ENCODE measurements around the gene GCDH. TPM values are rescaled to one million over a fixed set of nuclear protein-coding genes. Genes with fewer than 3 reads are reported as not detected.
"Not testable (repeated sequence)": the region's sequence is repeated elsewhere in the genome, so short reads cannot be mapped to it uniquely, and the experiment has no call there.

GCDH gene
- total RNA-seq, 2 donors from 2014 or later: 58.1 to 62.9 TPM

DNA sequence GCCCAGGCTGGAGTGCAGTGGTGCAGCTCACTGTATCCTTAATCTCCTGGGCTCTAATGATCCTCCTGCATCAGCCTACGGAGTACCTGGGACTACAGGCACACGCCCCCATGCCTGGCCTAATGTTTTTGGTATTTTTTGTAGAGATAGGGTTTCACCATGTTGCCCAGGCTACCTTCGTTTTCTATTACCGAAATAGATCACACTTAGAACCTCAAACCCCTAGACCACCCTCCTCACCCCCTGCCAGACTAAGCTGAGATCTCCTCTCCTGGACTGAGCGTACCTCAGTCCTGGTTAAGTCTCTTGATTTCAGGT, 4.3 kb upstream of the GCDH start:
- Mint-ChIP-seq H3K27ac (peak overlapping the region; percentile 26), H3K36me3 (ENCODE audit: low read depth) (no peaks in the 10 kb centered on the region), H3K27me3 (ENCODE audit: insufficient read depth) (peaks cover 38% of the 10 kb centered on the region), H3K4me3 (peak overlapping the region; percentile 71), H3K4me1 (peaks cover 10% of the 10 kb centered on the region), H3K9me3 (peaks cover 26% of the 10 kb centered on the region)
- peaks cover 18% of the 10 kb centered on the region for H3K9me3 ChIP-seq (ENCODE audit: control insufficient read depth, low read length)
- H3K4me1 ChIP-seq (ENCODE audit: control insufficient read depth, insufficient read depth, low read length): no peaks in the 10 kb centered on the region
- no peak overlapping the region for H3K27ac ChIP-seq (ENCODE audit: low read depth, low read length)
- no peak for DNase-seq
- no peak overlapping the region for H3K9ac ChIP-seq (ENCODE audit: extremely low read depth, low read length, poor library complexity, severe bottlenecking)
- no peak for TF ChIP-seq CTCF (conservative IDR thresholded peaks at IDR 0.05)
- WGBS, 2 experiments (ENCODE audit: insufficient coverage in 1 of 2, insufficient read length in 1 of 2): 80 to 90% methylated on average over 3 to 5 of the region's 5 CpGs
- no peak overlapping the region for H3K4me3 ChIP-seq (ENCODE audit: low read length)
- H3K36me3 ChIP-seq (ENCODE audit: control insufficient read depth, insufficient read depth, low read length): no peaks in the 10 kb centered on the region
- H3K27me3 ChIP-seq (ENCODE audit: control insufficient read depth, insufficient read depth, low read length, poor library complexity, severe bottlenecking): peaks cover 37% of the 10 kb centered on the region

DNA sequence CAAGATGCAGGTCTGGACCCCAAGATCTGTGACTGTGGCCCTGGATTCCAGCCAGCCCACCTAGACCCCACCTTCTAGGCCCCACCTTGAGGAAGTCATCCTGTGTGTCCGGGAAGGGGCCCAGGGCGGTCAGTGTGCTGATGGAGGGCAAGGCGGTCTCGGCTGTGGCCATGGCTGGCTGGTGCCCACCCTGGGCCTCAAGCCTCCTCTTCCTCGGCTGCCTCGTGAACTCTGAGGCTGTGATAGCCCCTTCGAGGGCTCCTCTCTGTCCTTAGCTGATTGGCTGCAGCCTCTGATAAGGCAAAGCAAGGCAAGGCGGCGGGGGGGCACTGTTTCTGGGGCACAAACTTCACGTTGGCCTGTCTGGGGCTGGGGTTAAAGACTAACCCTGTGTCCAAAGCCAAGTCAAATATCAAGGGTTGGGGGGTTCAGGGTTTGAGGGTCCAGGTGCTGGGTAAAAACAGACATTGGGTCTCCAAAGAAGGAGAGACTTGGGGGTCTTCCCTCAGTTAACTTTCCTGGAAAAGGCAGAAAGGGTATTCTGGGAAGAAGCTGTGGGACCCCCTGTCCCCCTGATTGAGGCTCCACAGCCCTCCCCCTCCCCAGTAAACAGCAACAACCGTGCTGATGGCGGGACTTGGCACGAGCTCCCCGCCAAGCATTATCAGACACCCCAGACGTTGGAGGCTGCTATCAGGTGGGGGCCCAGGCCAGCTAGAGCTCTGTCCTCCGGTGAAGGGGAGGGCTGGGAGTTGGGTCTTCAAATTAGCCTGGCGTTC, 3.8 kb upstream of the GCDH start, which contains the start of gene KLF1:
Gene KLF1 (minus strand): TSS at position 233 of the 779 bp plus-strand sequence. CDS start 61 bp downstream, at position 172.
- peaks cover 26% of the 10 kb centered on the region for H3K9me3 Mint-ChIP-seq
- WGBS, 2 experiments (ENCODE audit: insufficient coverage in 1 of 2, insufficient read length in 1 of 2): 68 to 81% methylated on average over 4 to 17 of the region's 17 CpGs
- H3K4me1 Mint-ChIP-seq: peaks cover 14% of the 10 kb centered on the region
- peak within 1 kb of the TSS; percentile 77 for H3K4me3 ChIP-seq (ENCODE audit: low read length)
- no peak for DNase-seq
- peaks cover 18% of the 10 kb centered on the region for H3K9me3 ChIP-seq (ENCODE audit: control insufficient read depth, low read length)
- no peaks in the 10 kb centered on the region for H3K36me3 ChIP-seq (ENCODE audit: control insufficient read depth, insufficient read depth, low read length)
- H3K27me3 Mint-ChIP-seq (ENCODE audit: insufficient read depth): peaks cover 38% of the 10 kb centered on the region
- H3K4me1 ChIP-seq (ENCODE audit: control insufficient read depth, insufficient read depth, low read length): no peaks in the 10 kb centered on the region
- peak within 1 kb of the TSS; percentile 26 for H3K27ac Mint-ChIP-seq
- peaks cover 37% of the 10 kb centered on the region for H3K27me3 ChIP-seq (ENCODE audit: control insufficient read depth, insufficient read depth, low read length, poor library complexity, severe bottlenecking)
- no peak within 1 kb of the TSS for H3K27ac ChIP-seq (ENCODE audit: low read depth, low read length)
- no peak for TF ChIP-seq CTCF (conservative IDR thresholded peaks at IDR 0.05)
- no peaks in the 10 kb centered on the region for H3K36me3 Mint-ChIP-seq (ENCODE audit: low read depth)
- peak within 1 kb of the TSS; percentile 20 for H3K9ac ChIP-seq (ENCODE audit: extremely low read depth, low read length, poor library complexity, severe bottlenecking)
- H3K4me3 Mint-ChIP-seq: peak within 1 kb of the TSS; percentile 71

- no peak for TF ChIP-seq CTCF (conservative IDR thresholded peaks at IDR 0.05)
- Mint-ChIP-seq H3K27me3 (ENCODE audit: insufficient read depth) (peaks cover 29% of the 10 kb centered on the region), H3K27ac (no peak overlapping the region), H3K9me3 (peaks cover 21% of the 10 kb centered on the region), H3K4me1 (peaks cover 14% of the 10 kb centered on the region), H3K4me3 (no peak overlapping the region), H3K36me3 (ENCODE audit: low read depth) (peaks cover under 1% of the 10 kb centered on the region)
- Histone ChIP-seq H3K9me3 (ENCODE audit: control insufficient read depth, low read length) (peaks cover 18% of the 10 kb centered on the region), H3K27ac (ENCODE audit: low read depth, low read length) (no peak overlapping the region), H3K9ac (ENCODE audit: extremely low read depth, low read length, poor library complexity, severe bottlenecking) (no peak overlapping the region), H3K27me3 (ENCODE audit: control insufficient read depth, insufficient read depth, low read length, poor library complexity, severe bottlenecking) (peaks cover 37% of the 10 kb centered on the region), H3K4me1 (ENCODE audit: control insufficient read depth, insufficient read depth, low read length) (no peaks in the 10 kb centered on the region), H3K36me3 (ENCODE audit: control insufficient read depth, insufficient read depth, low read length) (peaks cover 1% of the 10 kb centered on the region), H3K4me3 (ENCODE audit: low read length) (no peak overlapping the region)
- no peak for DNase-seq
- WGBS, 2 experiments (ENCODE audit: insufficient coverage in 1 of 2, insufficient read length in 1 of 2): 71 to 77% methylated on average over 5 of the region's 5 CpGs
Observed at GRCh38 chr19:12888006-12888603, 2.9 kb upstream of the GCDH start.

GRCh38 chr19:12890299-12890786, 617 bp upstream of the GCDH start:
- H3K9me3 ChIP-seq (ENCODE audit: control insufficient read depth, low read length); H3K9me3 Mint-ChIP-seq; H3K4me1 ChIP-seq (ENCODE audit: control insufficient read depth, insufficient read depth, low read length); DNase-seq: not testable (repeated sequence)
- peaks cover 21% of the 10 kb centered on the region for H3K36me3 ChIP-seq (ENCODE audit: control insufficient read depth, insufficient read depth, low read length)
- peak overlapping the region; percentile 86 for H3K27ac ChIP-seq (ENCODE audit: low read depth, low read length)
- peaks cover 22% of the 10 kb centered on the region for H3K27me3 ChIP-seq (ENCODE audit: control insufficient read depth, insufficient read depth, low read length, poor library complexity, severe bottlenecking)
- peak overlapping the region; percentile 97 for H3K4me3 Mint-ChIP-seq
- H3K27me3 Mint-ChIP-seq (ENCODE audit: insufficient read depth): peaks cover 13% of the 10 kb centered on the region
- H3K4me1 Mint-ChIP-seq: peaks cover 14% of the 10 kb centered on the region
- H3K4me3 ChIP-seq (ENCODE audit: low read length): peak overlapping the region; percentile 91
- H3K27ac Mint-ChIP-seq: peak overlapping the region; percentile 99
- WGBS, 2 experiments (ENCODE audit: insufficient coverage in 1 of 2, insufficient read length in 1 of 2): 57 to 63% methylated on average over 5 to 10 of the region's 10 CpGs
- H3K9ac ChIP-seq (ENCODE audit: extremely low read depth, low read length, poor library complexity, severe bottlenecking): peak overlapping the region; percentile 35
- peaks cover 18% of the 10 kb centered on the region for H3K36me3 Mint-ChIP-seq (ENCODE audit: low read depth)
